ENCODE measurements around the gene GNG4.
"Not testable (repeated sequence)": the region's sequence is repeated elsewhere in the genome, so short reads cannot be mapped to it uniquely, and the experiment has no call there.

Gene GNG4

DNA sequence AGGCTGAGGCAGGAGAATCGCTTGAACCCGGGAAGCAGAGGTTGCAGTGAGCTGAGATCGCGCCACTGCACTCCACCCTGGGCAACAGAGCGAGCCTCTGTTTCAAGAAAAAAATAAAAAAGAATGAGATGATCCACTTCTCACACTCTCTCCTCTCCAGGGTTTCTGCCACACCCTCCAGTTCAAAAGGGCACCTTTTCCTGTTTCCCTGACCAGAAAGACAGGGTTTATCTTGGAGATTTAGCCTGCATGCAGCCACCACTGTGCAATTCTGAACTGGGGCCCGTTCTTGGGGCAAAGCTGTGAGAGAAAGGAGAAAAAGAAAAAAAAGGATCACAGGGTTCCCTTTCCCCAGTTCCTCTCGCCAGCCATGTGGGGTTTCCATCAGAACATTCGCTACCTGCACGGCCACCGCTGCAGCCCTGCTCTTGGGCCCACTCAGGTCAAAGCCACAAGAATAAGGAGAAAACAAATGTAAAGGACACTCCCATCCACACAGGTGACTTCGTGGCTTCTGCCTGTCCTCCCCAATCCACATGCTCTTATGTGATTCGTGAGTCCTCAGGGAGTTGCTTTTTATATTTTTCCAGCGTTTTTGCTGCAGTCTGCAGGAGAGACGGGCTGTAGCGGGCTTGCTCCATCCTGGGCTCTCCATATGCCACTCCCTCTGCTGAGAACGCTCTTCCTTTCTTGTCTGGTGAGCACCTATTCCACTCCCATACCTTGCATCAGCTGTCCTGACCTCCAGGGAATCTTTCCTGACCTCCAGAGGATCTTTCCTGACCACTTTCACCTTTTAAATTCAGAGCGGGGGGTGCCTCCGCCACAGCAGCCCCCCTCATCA is 26.4 kb downstream of the GNG4 start:
- no peak for DNase-seq

DNA sequence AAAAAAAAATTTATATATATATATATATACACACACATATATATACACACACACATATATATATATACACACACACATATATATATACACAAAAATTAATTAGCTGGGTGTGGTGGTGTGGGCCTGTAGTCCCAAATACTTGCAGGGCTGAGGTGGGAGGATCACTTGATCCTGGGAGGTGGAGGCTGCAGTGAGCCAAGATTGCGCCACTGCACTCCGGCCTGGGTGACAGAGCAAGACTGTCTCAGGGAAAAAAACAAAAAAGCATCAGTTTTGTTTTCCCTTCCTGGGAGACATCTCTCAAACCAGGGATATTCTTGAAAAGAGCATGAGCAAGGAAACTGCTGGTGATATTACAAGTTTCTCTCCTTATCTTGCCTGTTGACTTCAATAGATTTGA is 30.4 kb downstream of the GNG4 start:
- DNase-seq = not testable (repeated sequence)

DNA sequence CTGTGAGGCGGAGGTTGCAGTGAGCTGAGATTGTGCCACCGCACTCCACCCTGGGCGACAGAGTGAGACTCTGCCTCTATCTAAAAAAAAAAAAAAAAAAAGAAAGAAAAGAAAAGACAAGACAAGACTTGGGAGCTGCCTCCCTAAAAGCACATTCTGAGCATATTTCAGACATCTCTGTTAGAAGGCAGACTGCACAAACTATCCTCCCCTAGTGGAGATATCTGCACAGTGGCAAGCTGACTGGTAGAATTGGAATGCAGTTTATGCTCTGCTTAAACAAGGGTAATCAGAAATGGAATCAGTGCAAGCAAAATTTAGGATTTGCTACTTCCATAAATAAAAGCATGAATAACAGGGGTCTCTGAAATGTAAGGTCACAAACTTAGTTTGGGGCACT is 31.8 kb downstream of the GNG4 start:
- no peak for DNase-seq

DNA sequence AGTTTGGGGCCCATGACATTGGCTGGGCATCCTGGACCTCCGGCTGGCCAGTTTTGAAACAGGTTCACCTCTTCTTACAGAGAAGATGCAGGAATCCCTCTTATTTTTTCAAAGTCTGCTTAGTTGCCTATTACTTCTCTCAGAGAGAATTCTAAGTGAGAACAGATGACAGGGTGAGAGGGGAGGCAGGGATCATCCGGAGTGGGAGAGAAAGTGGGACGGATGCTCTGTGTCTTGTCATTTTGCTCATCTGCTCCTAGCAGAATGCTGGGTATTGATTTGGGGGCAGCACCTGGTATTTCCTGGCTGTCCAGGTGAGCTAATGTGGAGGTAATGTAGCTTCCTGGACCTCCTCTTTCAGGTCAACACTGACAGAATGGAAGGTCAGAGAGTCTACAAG is 32.4 kb downstream of the GNG4 start:
- no peak for DNase-seq

DNA sequence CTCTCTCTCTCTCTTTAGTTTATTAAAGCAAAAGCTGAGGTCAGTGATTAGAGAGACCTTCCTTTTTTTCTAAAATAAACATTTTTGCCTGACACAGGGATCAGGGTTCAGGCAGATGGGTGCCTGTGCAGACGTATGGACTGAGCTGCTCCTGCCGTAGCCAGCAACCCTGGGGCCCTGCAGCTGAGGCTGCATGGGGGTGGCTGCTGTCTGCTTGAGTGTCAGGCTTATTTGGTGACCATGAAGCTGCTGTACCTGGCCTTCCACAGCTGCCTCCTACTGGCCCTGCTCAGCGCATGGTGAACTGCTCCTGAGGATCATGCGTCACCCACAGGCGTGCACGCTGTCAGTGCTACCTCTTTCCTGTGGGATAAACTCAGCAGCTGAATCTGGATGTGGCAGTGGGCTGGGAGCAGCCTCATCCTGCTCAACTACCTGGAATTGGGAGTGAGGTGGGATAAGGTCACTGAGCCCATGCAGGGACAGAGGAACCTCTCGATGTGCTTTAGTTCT is 35.1 kb downstream of the GNG4 start:
- no peak for DNase-seq

DNA sequence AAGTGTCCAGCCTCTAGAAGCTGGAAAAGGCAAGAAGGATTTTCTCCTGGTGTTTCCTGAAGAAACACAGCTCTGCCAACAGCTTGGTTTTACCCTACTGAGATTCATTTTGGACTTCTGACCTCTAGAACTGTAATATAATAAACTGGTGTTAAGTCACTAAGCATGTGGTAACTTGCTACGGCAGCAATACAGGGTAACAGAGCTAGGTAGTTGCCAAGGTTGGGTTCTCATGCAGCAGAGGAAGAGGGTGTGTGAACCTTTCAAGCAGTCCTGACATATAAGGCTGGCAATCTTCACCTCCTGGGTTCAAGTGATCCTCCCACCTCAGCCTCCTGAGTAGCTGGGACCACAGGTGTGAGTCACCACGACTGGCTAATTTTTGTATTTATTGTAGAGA is 36.0 kb downstream of the GNG4 start:
- no peak for DNase-seq

DNA sequence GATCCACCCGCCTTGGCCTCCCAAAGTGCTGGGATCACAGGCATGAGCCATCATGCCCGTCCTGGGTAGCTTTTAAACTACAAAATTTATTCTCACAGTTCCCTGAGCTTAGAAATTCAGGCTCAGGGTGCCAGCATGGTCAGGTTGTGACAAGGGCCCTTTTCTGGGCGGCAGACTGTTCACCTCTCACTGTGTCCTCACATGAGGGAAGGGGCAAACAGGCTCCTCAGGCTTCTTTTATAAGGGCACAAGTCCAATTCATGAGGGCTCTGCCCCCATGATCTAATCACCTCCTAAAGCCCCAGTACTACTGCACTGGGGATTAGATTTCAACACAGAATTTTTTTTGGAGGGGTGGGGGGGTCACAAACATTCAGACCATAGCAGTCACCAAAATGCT is 36.8 kb downstream of the GNG4 start:
- DNase-seq = no peak

DNA sequence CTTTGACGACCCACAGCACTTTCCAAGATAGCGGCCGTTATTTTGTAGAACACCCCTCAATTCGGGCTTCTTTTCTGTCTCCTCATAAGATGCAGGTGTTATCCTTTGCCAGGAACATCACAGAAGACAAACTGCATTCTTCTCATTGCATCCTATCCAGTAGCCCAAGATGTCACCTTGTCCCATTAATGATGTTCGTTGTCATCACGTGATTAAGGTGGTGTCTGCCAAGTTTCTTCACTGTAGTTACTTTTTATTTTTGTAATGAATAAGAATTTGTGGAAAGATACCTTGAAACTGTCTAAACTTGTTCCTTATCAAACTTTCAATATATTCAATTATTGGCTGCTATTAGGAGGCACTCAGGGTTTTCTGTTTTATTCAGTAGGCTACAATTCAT is 39.4 kb downstream of the GNG4 start:
- DNase-seq = no peak

DNA sequence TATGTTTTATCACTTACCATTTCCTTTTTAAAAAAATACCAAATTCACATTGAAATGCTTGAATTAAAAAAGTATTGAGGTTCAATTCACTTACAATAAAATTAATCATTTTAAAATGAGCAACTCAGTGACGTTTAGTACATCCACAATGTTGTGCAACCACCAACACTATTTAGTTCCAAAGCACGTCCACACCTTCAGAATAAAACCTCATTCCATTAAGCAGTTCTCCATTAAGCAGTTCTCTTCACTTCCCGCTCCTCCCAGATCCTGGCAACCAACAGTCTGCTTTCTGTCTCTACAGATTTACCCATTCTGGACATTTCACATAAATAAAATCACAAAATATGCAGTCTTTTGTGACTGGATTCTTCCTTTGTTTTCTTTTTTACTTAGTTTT is 41.3 kb downstream of the GNG4 start:
- DNase-seq = no peak

DNA sequence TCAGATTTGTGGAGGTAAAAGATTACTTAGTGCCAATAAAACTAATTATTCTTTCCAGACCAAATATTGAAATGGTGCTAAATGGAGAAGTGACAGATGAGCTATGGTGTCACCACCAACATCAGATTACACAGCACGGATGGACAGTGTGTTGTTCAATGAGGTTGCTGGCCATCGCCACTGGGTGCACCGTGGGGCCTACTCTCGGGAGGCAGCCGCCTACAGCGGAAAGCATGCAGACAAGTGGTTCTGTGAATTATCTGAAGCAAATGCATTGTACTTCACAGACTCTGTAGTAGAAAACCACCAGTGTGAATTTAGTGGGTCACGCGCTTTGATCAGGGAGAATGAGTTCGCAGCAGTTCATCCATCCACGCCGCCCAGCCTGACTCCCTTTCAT is 42.3 kb downstream of the GNG4 start:
- DNase-seq = no peak

DNA sequence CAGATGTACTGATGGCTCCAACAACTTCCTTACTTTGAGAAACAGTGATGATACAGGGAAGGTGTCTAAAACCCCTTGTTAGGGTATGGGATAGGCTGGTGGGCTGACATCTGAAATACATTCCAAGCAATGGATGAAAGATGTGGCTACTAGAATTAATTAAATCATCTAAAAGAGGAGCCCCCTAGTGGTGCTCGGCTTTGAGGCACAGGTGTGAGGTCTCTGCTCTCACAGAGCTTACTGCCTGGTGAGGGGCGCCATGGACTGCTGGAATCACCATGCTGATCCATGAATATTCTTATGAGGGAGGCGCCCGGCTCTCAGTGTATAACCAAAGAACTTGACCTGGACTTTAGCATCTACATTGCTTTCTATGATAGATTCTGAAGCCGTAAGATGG is 48.5 kb downstream of the GNG4 start:
- DNase-seq = no peak

DNA sequence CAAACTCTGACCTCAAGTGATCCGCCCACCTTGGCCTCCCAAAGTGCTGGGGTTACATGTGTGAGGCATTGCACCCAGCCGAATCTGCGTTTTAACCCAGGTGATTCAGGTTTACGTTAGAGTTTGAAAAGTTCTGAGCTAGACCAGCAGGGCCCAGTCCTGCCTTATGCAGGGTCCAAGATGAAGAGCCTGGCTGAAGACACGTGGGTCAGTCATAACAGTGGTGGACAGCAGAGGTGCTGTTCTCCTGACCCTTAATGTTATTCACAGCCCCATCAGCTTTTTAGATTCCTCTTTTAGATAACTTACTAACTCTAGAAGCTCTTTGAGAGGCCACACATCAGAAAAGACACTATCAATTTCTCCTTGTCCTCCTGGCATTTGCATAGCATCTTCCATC is 50.0 kb downstream of the GNG4 start:
- no peak for DNase-seq

DNA sequence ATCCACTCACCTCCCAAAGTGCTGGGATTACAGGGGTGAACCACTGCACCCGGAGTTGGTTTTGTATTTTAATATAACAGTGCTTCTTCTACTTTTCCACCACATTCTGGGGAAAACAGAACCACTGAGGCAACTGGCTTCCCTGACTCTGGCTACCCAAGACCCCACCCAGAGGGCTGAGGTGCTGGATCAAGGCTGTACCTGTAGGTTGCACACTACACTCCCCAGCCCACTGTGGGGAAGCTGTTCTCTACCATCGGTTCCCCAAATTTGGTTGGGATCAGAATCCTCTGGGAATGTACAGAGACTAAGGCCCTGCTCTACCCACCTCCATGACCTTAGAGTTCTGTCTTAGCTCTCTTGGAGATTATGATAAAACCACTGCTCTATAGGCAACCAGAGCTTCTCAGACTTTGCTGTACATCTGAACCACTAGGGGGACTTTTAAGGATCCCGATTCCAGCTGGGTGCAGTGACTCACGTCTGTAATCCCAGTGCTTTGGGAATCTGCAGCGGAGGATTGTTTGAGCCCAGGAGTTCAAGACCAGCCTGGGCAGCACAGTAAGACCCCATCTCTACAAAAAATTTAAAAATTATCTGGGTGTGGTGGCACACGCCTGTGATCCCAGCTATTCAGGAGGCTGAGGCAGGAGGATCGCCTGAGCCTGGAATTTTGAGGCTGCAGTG is 51.6 kb downstream of the GNG4 start:
- no peak for DNase-seq

DNA sequence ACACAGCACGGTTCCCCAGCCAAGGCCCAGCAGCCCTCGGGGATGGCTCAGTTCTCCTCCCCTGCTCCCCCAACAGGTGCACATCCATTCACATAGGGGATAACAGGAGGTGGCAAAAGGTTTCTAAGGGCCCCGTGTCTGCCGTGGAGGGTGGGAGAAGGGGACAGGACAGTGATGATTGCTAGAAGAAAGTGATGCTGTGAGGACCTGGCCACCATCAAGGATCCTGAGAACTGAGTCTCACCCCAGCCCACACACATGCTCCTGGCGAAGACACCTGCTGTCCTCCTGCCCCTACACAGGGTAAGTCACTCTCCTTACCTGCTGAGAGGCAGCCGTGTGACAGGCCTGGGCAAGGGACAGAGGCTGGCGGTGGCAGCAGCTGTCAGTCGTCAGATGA is 54.5 kb downstream of the GNG4 start:
- DNase-seq = no peak

DNA sequence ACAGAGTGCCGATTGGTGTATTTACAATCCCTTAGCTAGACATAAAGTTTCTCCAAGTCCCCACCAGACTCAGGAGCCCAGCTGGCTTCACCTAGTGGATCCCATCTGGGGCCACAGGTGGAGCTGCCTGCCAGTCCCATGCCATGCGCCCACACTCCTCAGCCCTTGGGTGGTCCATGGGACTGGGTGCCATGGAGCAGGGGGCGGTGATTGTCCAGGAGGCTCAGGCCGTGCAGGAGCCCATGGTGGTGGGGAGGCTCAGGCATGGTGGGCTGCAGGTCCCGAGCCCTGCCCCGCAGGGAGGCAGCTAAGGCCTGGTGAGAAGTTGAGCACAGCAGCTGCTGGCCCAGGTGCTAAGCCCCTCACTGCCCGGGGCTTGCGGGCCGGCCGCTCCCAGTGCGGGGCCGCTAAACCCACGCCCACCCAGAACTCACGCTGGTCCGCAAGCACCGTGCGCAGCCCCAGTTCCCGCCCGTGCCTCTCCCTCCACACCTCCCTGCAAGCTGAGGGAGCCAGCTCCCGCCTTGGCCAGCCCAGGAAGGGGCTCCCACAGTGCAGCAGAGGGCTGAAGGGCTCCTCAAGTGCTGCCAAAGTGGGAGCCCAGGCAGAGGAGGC is 55.2 kb downstream of the GNG4 start:
- DNase-seq = not testable (repeated sequence)

DNA sequence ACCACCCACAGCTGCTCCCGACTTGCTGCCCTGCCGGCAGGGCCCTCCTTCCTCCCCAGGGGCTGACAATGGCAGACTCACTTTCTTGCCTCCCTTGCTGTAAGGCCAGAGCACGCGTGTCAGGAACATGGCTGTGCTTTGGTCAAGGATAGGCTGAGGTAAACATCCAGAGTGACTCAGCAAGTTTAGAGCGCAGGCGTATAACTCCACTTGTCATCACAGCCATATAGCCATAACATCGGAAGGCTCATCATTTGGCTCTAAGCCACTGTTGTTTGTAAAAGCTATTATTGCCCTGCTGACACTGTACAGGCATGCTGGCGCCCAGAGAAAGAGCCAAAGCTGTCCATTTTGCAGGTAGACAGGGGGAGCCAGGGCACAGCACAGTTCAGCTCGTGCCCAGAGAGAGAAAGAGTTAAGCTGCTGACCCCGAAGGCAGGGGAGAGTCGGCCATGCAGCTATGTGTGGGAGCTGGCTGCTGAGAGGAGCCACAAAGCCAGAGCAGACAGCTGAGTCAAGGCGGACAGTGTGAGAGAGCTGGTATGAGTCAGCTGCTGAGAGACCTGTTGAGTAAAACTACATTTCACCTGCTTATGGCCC is 60.6 kb downstream of the GNG4 start:
- no peak for DNase-seq

DNA sequence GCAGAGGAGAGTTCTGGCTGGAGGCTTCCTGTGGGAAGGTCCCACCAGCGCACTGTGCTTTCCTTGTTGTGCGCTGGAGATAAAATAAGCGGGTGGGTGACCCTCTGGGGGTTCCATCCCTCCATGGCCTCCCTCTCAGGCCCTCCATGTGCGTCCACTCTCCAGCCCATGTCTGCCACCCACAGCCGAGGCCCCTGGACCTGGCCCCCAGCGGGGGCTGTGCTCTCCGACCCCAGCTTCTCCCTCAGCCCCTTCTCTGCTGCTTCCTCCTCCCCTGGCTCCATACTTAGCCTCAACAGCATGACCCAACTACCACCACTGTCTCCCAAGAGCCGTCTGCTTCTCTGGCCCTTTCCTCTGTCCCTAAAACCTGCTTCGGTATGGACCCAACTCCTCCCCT is 61.4 kb downstream of the GNG4 start:
- no peak for DNase-seq

DNA sequence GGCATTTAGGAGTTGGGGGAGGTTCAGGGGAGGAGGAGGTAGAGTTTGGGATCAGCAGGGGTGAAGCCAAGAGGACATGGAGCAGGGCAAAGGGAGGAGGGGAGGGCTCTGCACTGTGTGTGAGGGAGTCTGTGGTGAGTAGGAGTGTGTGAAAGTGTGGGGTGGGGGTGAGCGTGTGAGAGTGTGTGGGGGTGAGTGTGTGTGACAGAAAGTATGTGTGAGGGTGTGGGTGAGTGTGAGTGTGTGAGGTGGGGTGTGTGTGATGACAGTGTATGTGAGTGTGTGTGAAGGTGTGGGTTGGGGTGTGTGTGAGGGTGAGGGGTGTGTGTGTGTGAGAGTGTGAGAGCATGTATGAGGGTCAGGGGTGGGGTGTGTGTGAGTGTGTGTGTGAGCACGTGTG is 62.6 kb downstream of the GNG4 start:
- no peak for DNase-seq

DNA sequence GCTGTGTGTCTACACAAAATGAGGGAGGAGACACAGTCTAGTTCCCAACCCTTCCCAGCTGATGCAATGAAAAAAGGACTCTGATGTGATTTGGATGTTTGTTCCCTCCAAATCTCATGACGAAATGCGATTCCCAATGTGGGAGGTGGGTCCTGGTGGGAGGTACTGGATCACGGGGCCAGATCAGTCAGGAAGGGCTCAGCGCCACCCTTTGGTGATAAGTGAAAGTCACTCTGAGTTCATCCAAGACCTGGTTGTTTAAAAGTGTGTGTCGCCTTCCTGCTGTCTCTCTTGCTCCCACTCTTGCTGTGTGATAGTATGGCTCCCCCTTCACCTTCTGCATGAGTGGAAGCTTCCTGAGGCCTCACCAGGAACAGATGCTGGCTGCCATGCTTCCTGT is 63.2 kb downstream of the GNG4 start:
- no peak for DNase-seq

DNA sequence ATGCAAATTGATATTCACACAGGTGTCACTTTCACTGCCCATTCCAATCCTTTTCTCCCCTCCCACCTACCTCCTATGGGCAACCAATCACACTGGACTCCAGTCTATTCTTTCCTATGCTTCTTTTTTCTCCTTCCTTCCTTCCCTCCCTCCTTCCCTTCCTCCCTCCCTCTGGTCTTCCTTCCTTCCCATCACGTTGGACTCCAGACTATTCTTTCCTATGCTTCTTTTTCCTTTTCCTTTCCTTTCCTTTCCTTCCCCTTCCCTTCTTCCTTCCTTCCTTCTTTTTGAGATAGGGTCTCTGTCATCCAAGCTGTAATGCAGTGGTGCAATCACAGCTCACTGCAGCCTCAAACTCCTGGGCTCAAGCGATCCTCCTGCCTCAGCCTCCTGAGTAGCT is 64.6 kb downstream of the GNG4 start:
- no peak for DNase-seq

DNA sequence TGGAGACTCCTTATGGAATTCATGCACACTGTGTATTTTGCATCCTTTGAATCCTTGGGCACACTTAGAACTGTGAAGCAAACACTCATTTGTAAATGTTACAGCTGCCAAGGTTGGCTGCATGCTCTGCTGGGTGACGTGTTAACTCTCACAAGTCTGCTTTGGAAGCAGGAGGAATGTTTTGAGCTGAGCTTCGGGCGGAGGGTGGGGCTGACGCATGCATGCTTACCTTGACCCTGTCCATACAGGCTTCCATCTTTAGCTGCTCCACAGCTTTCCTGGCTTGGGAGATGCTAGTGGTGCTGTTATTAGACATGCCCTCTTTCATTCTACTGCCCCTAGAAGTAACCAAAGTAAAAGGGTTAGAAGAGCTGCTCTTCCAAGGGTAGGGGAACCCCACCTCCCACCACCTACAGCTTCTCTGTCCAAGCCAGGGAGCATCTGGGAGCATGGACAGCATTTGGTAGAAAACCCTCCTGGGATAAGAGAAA is 66.0 kb downstream of the GNG4 start:
- DNase-seq = no peak

DNA sequence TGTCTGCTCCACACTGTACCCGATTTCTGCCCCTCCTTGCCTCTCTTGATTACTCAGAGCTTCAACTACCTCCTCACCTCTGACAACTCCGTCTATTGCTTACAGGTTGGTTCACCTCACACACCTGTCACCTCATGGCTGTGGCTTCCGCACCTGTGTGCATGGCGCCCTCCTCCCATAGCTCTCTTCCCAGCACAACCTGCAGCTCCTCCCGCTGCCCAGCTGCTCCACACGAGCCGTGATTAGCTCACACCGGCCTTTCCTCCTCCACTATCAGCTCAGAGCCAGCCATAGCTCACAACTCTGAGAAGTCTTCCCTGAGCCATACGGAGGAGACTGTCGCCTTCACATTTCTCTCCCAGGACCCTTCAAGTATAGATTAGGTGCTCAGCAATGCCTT is 67.5 kb downstream of the GNG4 start:
- no peak for DNase-seq

DNA sequence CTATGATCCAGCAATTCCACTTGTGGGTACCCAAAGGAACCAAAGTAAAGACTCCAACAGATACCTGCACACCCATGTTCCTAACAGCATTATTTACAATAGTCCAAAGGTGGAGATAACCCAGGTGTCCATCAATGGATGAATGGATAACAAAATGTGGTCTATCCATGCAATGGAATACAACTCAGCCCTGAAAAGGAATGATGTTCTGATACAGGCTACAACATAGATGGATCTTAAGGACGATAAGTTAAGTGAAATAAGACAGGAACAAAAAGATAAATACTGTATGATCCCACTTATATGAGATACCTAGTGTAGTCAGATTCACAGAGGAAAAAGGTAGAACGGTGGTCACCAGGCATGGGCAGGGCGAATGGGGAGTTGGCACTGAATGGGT is 69.7 kb downstream of the GNG4 start:
- DNase-seq = no peak

DNA sequence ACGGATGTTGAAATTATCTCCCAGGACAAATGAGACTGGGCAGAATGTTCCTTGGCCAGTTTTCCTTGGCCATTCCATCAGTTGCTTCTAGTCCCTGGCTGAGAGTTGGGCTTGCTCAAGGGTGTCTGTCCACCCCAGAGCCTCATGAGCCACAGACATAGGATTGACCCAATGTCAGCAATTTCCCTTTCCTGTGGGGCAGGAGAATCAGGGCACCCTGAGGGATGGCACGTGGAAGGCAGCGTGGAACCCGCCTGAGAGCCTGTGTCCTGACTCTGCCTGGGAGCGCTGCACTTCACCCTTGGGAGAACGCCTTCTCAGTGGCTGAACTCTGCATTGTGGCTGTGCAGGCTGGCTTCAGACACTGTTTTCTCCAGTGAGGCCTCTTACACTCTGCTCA is 74.0 kb downstream of the GNG4 start:
- no peak for DNase-seq
